Lower leg skin (tissue), 4 donors: ENCODE results near the gene DUSP22. TPM values are rescaled to one million over a fixed set of nuclear protein-coding genes. Genes with fewer than 3 reads are reported as not detected.

ENCODE experiments used
- DNase-seq, 2 donors: peaks; one replicate each; pipeline ENCODE4 v3.0.0-alpha.2; 2019; ENCODE audit warnings: low spot score in 2 of 2
- H3K4me3 ChIP-seq: fragments of 200-600 bp; sonication (generic); 2 replicates; pipeline ENCODE4 v1.5.1; 2017; ENCODE audit warnings: mild to moderate bottlenecking, low read depth; ENCODE audit not compliant: poor library complexity, severe bottlenecking
- CTCF ChIP-seq, 3 donors: fragments of 450-650 bp; IDR thresholded peaks; one replicate each; pipeline ENCODE4 v1.5.1; 2016; ENCODE audit warnings: antibody characterized with exemption in 3 of 3, mild to moderate bottlenecking in 3 of 3, moderate library complexity in 2 of 3
- POLR2A ChIP-seq, 2 donors: fragments of 450-650 bp; IDR thresholded peaks; one replicate each; pipeline ENCODE4 v1.6.1; 2016 to 2017; ENCODE audit warnings: antibody characterized with exemption in 2 of 2, mild to moderate bottlenecking in 1 of 2, moderate library complexity in 1 of 2
- WGBS, 2 donors: methylation state at CpG; one replicate each; pipeline ENCODE4 v1.1.5; 2018; 5-methylcytosine and 5-hydroxymethylcytosine counted together
- intact Hi-C: fragments of 100-400 bp; cut with DNase I; formaldehyde crosslinking; loops from one replicate; pipeline ENCODE4 v1.15.0; 2023; ENCODE audit warnings: low total_unique reads
- total RNA-seq, 4 donors: library from RNA; depleted of rRNA; stranded (reverse); fragments of >200 nt; gene quantifications; one replicate each; pipeline ENCODE4 v1.1.0, GENCODE V29; 2016

The DUSP22 gene
- total RNA-seq, 4 donors from 2014 or later, result 53.2 to 81.1 (median 63.4) TPM

GRCh38 chr6:357261-357790, 65.0 kb downstream of the DUSP22 start:
- no peak for DNase-seq
- intact Hi-C loops, result no loop called here
- H3K4me3 ChIP-seq, result no peak overlapping the region
- TF ChIP-seq POLR2A (IDR thresholded peaks at IDR 0.05), result no peak
- WGBS, 2 donors, result 87 to 89% methylated on average over 12 of the region's 12 CpGs

GRCh38 chr6:357791-358341, 65.6 kb downstream of the DUSP22 start:
- WGBS, 2 donors, result 74% methylated on average over 13 of the region's 13 CpGs
- no peak for DNase-seq
- H3K4me3 ChIP-seq, result no peak overlapping the region
- intact Hi-C loops, result no loop called here
- TF ChIP-seq CTCF (IDR thresholded peaks at IDR 0.05), result no peak
- TF ChIP-seq POLR2A (IDR thresholded peaks at IDR 0.05), result no peak

GRCh38 chr6:358432-358831, 66.1 kb downstream of the DUSP22 start:
- TF ChIP-seq POLR2A (IDR thresholded peaks at IDR 0.05) (no peak), CTCF (IDR thresholded peaks at IDR 0.05) (no peak)
- no peak for DNase-seq
- WGBS, 2 donors, result 51 to 60% methylated on average over 4 of the region's 4 CpGs
- H3K4me3 ChIP-seq, result no peak overlapping the region
- intact Hi-C loops, result no loop called here

- WGBS, 2 donors, result 74 to 83% methylated on average over 8 of the region's 8 CpGs
- H3K4me3 ChIP-seq, result no peak overlapping the region
- intact Hi-C loops, result no loop called here
- DNase-seq, result no peak
- no peak for TF ChIP-seq CTCF (IDR thresholded peaks at IDR 0.05)
- no peak for TF ChIP-seq POLR2A (IDR thresholded peaks at IDR 0.05)
These were observed 66.6 kb downstream of the DUSP22 start for GRCh38 chr6:358847-359246.

- WGBS, 2 donors, result 75 to 79% methylated on average over 20 of the region's 20 CpGs
- intact Hi-C loops, result no loop called here
- no peak overlapping the region for H3K4me3 ChIP-seq
- TF ChIP-seq POLR2A (IDR thresholded peaks at IDR 0.05), result no peak
- no peak for TF ChIP-seq CTCF (IDR thresholded peaks at IDR 0.05)
- no peak for DNase-seq
These were observed 67.2 kb downstream of the DUSP22 start for GRCh38 chr6:359261-360035.

GRCh38 chr6:360349-360748, 68.1 kb downstream of the DUSP22 start:
- no peak for TF ChIP-seq POLR2A (IDR thresholded peaks at IDR 0.05)
- TF ChIP-seq CTCF (IDR thresholded peaks at IDR 0.05), result no peak
- intact Hi-C loops, result no loop called here
- 75 to 76% methylated on average over 5 of the region's 5 CpGs for WGBS, 2 donors

More at GRCh38 chr6:360349-360748, 68.1 kb downstream of the DUSP22 start:
- no peak overlapping the region for H3K4me3 ChIP-seq
- no peak for DNase-seq
